ENCODE measurements around the gene PBX2.

DNA sequence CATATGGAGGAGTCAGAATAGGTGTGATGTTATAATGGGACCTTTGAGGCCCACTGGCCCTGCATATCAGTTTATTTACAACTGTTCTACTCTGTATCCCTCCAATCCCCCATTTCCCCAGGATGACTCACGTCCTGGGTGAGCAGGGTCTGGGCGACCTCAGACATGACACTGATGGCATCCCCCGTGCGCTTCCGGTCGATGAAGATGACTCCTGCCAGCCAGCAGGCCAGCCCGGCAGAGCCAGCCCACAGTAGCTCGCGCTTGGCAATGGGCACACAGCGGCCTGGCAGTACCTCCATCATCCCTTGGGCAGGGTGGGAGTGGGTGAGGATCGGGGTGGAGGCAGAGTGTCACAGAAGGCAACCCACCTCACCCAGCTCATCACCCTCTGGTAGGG, 19.7 kb downstream of the PBX2 start:
- no peak for TF ChIP-seq CTCF (IDR thresholded peaks at IDR 0.05)
- TF ChIP-seq POLR2A (IDR thresholded peaks at IDR 0.05) = no peak

Data from tibial nerve (tissue), 3 donors.